Kidney (tissue), 14 donors: ENCODE data around the gene FAM107B. TPM values are rescaled to one million over a fixed set of nuclear protein-coding genes. Genes with fewer than 3 reads are reported as not detected.
"Not testable (repeated sequence)": the region's sequence is repeated elsewhere in the genome, so short reads cannot be mapped to it uniquely, and the experiment has no call there.

ENCODE experiments used
- DNase-seq, 5 donors: peaks; one replicate each; pipeline ENCODE4 v3.0.0-alpha.2; 2013 to 2020
- FAIRE-seq: peaks from 2 replicates; lab custom pipeline; 2012; peaks lifted over from hg19 to GRCh38; lab: Jason Lieb, UNC
- H3K27ac ChIP-seq, 2 donors: one replicate each; pipeline ENCODE4 v1.7.0; 2013; ENCODE audit warnings: low read depth in 2 of 2, low read length in 2 of 2, inconsistent platforms in 1 of 2
- H3K27me3 ChIP-seq: one replicate; pipeline ENCODE4 v1.7.1; 2013; ENCODE audit warnings: low read length, inconsistent platforms; ENCODE audit not compliant: control insufficient read depth, insufficient read depth
- H3K36me3 ChIP-seq, 3 donors: one replicate each; pipeline versions ENCODE4 v1.7.0 to v1.7.1; 2013; ENCODE audit warnings: low read length in 3 of 3, control low read depth in 1 of 3, inconsistent platforms in 1 of 3; ENCODE audit not compliant: insufficient read depth in 3 of 3, control insufficient read depth in 2 of 3
- H3K4me1 ChIP-seq, 3 donors: one replicate each; pipeline versions ENCODE4 v1.7.0 to v1.7.1; 2013; ENCODE audit warnings: low read length in 3 of 3, inconsistent platforms in 1 of 3, low read depth in 1 of 3; ENCODE audit not compliant: control insufficient read depth in 2 of 3, insufficient read depth in 2 of 3
- H3K4me3 ChIP-seq, 3 donors: one replicate each; pipeline versions ENCODE4 v1.7.0 to v1.8.1; 2013; ENCODE audit warnings: low read length in 3 of 3, control low read depth in 1 of 3, inconsistent platforms in 1 of 3
- H3K9ac ChIP-seq, 3 donors: one replicate each; pipeline versions ENCODE4 v1.7.0 to v1.7.1; 2013; ENCODE audit warnings: low read length in 3 of 3, control low read depth in 1 of 3, inconsistent platforms in 1 of 3
- H3K9me3 ChIP-seq, 3 donors: one replicate each; pipeline versions ENCODE4 v1.7.0 to v1.7.1; 2013; ENCODE audit warnings: low read length in 3 of 3, control low read depth in 1 of 3, inconsistent platforms in 1 of 3; ENCODE audit not compliant: control insufficient read depth in 2 of 3, insufficient read depth in 1 of 3
- CTCF ChIP-seq: IDR thresholded peaks from 3 replicates; pipeline ENCODE4 v1.5.1; 2012; ENCODE audit warnings: mild to moderate bottlenecking, moderate library complexity, borderline replicate concordance; ENCODE audit not compliant: insufficient read depth; ENCODE audit errors: extremely low read depth
- intact Hi-C: fragments of 100-400 bp; cut with DNase I; formaldehyde crosslinking; loops from one replicate; pipeline ENCODE4 v1.11.1; 2022
- polyA plus RNA-seq: library from polyadenylated mRNA; stranded (reverse); fragments of 350-450 nt; fragmentation: Illumina TruSeq; extraction: RNeasy Lipid Tissue Mini Kit (QIAGEN cat#74804); gene quantifications from one replicate; pipeline ENCODE4 v1.2.3, GENCODE V29; 2014; ENCODE audit warnings: low read depth, low replicate concordance; ENCODE audit not compliant: insufficient read depth
- total RNA-seq: library from RNA; stranded (reverse); fragmentation: NEBNext Ultra II Directional; extraction: Animal tissue kit (Norgen Biotek cat#: 25700); gene quantifications from one replicate; pipeline ENCODE4 v1.2.1, GENCODE V29; 2021
- donor health status: control.
- donor health status: control.
- donor health status: control.
- donor health status: control.
- donor health status: control.
- donor health status: DM: yes; HTN: yes; CAD: no.
- donor health status: Normal renal cell carcinoma (clear cell type).

FAM107B gene
- total and polyA plus RNA-seq, 2 donors from 2014 or later, result 105 to 122 TPM

GRCh38 chr10:14593806-14594205 lies 180.9 kb downstream of the FAM107B start:
- H3K27ac ChIP-seq, result no peak overlapping the region
- H3K9me3 ChIP-seq, result no peaks in the 10 kb centered on the region

GRCh38 chr10:14592566-14592965 lies 182.1 kb downstream of the FAM107B start:
- Histone ChIP-seq H3K9me3 (no peaks in the 10 kb centered on the region), H3K27ac (no peak overlapping the region), H3K27me3 (no peaks in the 10 kb centered on the region), H3K9ac (no peak overlapping the region), H3K36me3 (peaks cover 0 to 9% (median 0%) of the 10 kb centered on the region in 3 donors), H3K4me3 (no peak overlapping the region), H3K4me1 (peaks cover 5 to 8% (median 8%) of the 10 kb centered on the region in 3 donors)
- FAIRE-seq (no peak), DNase-seq (no peak)
- intact Hi-C loops, result no loop called here
- TF ChIP-seq CTCF, result no peak

More at GRCh38 chr10:14593806-14594205, 180.9 kb downstream of the FAM107B start:
- Histone ChIP-seq H3K4me1 (peaks cover 0 to 7% (median under 1%) of the 10 kb centered on the region in 3 donors), H3K9ac (no peak overlapping the region), H3K36me3 (peaks cover 0 to 18% (median 5%) of the 10 kb centered on the region in 3 donors), H3K4me3 (no peak overlapping the region), H3K27me3 (no peaks in the 10 kb centered on the region)
- DNase-seq, result no peak
- FAIRE-seq, result no peak
- TF ChIP-seq CTCF, result no peak
- intact Hi-C loops, result no loop called here

GRCh38 chr10:14592026-14592425 lies 182.7 kb downstream of the FAM107B start:
- Histone ChIP-seq H3K27me3 (no peaks in the 10 kb centered on the region), H3K4me3 (no peak overlapping the region), H3K9me3 (no peaks in the 10 kb centered on the region), H3K4me1 (peaks cover 6 to 10% (median 8%) of the 10 kb centered on the region in 3 donors), H3K27ac (no peak overlapping the region), H3K36me3 (peaks cover 0 to 11% (median 0%) of the 10 kb centered on the region in 3 donors), H3K9ac (no peak overlapping the region)
- intact Hi-C loops, result no loop called here
- no peak for FAIRE-seq
- DNase-seq, result no peak
- no peak for TF ChIP-seq CTCF

GRCh38 chr10:14588938-14589294 lies 185.8 kb downstream of the FAM107B start:
- intact Hi-C loops, FAIRE-seq, H3K9me3 ChIP-seq, H3K4me3 ChIP-seq, H3K27ac ChIP-seq, H3K36me3 ChIP-seq, H3K9ac ChIP-seq, H3K27me3 ChIP-seq, DNase-seq: not testable (repeated sequence)
- peaks cover 6 to 18% (median 8%) of the 10 kb centered on the region in 3 donors for H3K4me1 ChIP-seq
